HepG2 (cell line): ENCODE measurements around the gene RTN4RL2. TPM values are rescaled to one million over a fixed set of nuclear protein-coding genes. Genes with fewer than 3 reads are reported as not detected.

Experiments
- ATF6 ChIP-seq: sonication (generic); formaldehyde crosslinking; conservative IDR thresholded peaks from 2 replicates; pipeline ENCODE4 v1.4.0; 2020; ENCODE audit warnings: missing genetic modification reagents
- BORCS8-MEF2B ChIP-seq: sonication (generic); formaldehyde crosslinking; IDR thresholded peaks from 2 replicates; pipeline ENCODE4 v1.8.0; 2022; ENCODE audit warnings: mild to moderate bottlenecking, missing genetic modification reagents
- CREM ChIP-seq, 2 experiments: sonication (generic) in 1 of 2; formaldehyde crosslinking in 1 of 2; IDR thresholded peaks; 2 replicates each; pipeline versions ENCODE4 v1.4.0 to v1.6.1; 2016 to 2020; ENCODE audit warnings: antibody characterized with exemption in 1 of 2, mild to moderate bottlenecking in 1 of 2, missing genetic modification reagents in 1 of 2
- EP300 ChIP-seq, 3 experiments: sonication (generic) in 1 of 3; formaldehyde crosslinking in 1 of 3; IDR thresholded peaks; 2 replicates each; pipeline versions ENCODE4 v1.5.1 to v1.6.1; 2011 to 2020; ENCODE audit warnings: low read depth in 2 of 3, low read length in 2 of 3, borderline replicate concordance in 1 of 3, improper control_type of control experiment in 1 of 3, mild to moderate bottlenecking in 1 of 3, missing genetic modification reagents in 1 of 3, moderate library complexity in 1 of 3
- FOXA1 ChIP-seq, 2 experiments: fragments of 450-650 bp in 1 of 2; sonication (generic) in 1 of 2; formaldehyde crosslinking in 1 of 2; IDR thresholded peaks; 2 replicates each; pipeline versions ENCODE4 v1.4.0 to v1.6.1; 2016 to 2020; ENCODE audit warnings: missing genetic modification reagents in 1 of 2
- IRF1 ChIP-seq: sonication (generic); formaldehyde crosslinking; IDR thresholded peaks from 2 replicates; pipeline ENCODE4 v1.4.0; 2020; ENCODE audit warnings: low read depth, mild to moderate bottlenecking, missing genetic modification reagents
- NR1H2 ChIP-seq: sonication (generic); formaldehyde crosslinking; IDR thresholded peaks from 2 replicates; pipeline ENCODE4 v1.8.1; 2022; ENCODE audit warnings: low read depth, missing genetic modification reagents, borderline replicate concordance
- PHF8 ChIP-seq: sonication (generic); formaldehyde crosslinking; IDR thresholded peaks from 2 replicates; pipeline ENCODE4 v1.5.0; 2020; ENCODE audit warnings: missing genetic modification reagents
- RELA ChIP-seq: sonication (generic); formaldehyde crosslinking; IDR thresholded peaks from 2 replicates; pipeline ENCODE4 v1.4.0; 2020; ENCODE audit warnings: missing genetic modification reagents
- SNAPC5 ChIP-seq: sonication (generic); formaldehyde crosslinking; IDR thresholded peaks from 2 replicates; pipeline ENCODE4 v1.8.1; 2023; ENCODE audit warnings: mild to moderate bottlenecking, missing genetic modification reagents, borderline replicate concordance
- TMF1 ChIP-seq: sonication (generic); formaldehyde crosslinking; IDR thresholded peaks from 2 replicates; pipeline ENCODE4 v1.8.1; 2022; ENCODE audit warnings: low read depth, missing genetic modification reagents
- ZBTB7B ChIP-seq: sonication (generic); formaldehyde crosslinking; IDR thresholded peaks from 2 replicates; pipeline ENCODE4 v1.4.0; 2020; ENCODE audit warnings: missing genetic modification reagents
- ZNF234 ChIP-seq: sonication (generic); formaldehyde crosslinking; conservative IDR thresholded peaks from 2 replicates; pipeline ENCODE4 v1.5.1; 2020; ENCODE audit warnings: mild to moderate bottlenecking, missing genetic modification reagents
- ZNF564 ChIP-seq: sonication (generic); formaldehyde crosslinking; IDR thresholded peaks from 2 replicates; pipeline ENCODE4 v1.8.1; 2023; ENCODE audit warnings: mild to moderate bottlenecking, missing genetic modification reagents
- polyA plus RNA-seq, 8 experiments: library from polyadenylated mRNA; depleted of rRNA in 3 of 8; stranded (reverse) in 7 of 8; unstranded in 1 of 8; fragments of >200 nt; fragmentation: Illumina TruSeq in 4 of 8; extraction: Trizol in 4 of 8; gene quantifications; 2 replicates each; pipeline versions ENCODE4 v1.2.1 to v1.2.3, GENCODE V29; 2011 to 2016; ENCODE audit warnings: low read depth in 4 of 8, missing spikeins in 1 of 8, mixed read lengths in 1 of 8; ENCODE audit not compliant: insufficient read depth in 1 of 8
- total RNA-seq, 5 experiments: library from RNA; depleted of rRNA; stranded (reverse); fragments of >200 nt; fragmentation: Illumina TruSeq; extraction: Trizol; gene quantifications; 2 replicates each; pipeline ENCODE4 v1.2.3, GENCODE V29; 2016; ENCODE audit warnings: low read depth in 1 of 5
- TF ChIP-seq, protein P1 (sequence below): IDR thresholded peaks from 2 replicates; pipeline ENCODE4 v1.6.1; 2016; ENCODE audit warnings: low read depth, missing genetic modification reagents, missing compliant biosample characterization
- TF ChIP-seq, protein P2 (sequence below): sonication (generic); formaldehyde crosslinking; IDR thresholded peaks from 2 replicates; pipeline ENCODE4 v1.8.0; 2022; ENCODE audit warnings: mild to moderate bottlenecking, missing genetic modification reagents, moderate library complexity
- TF ChIP-seq, protein P3 (sequence below): IDR thresholded peaks from 2 replicates; pipeline ENCODE4 v1.6.1; 2012; ENCODE audit warnings: inconsistent platforms

RTN4RL2 gene
- total and polyA plus RNA-seq, 2 of the 13 experiments (the other 11 are each of a cell fraction or from before 2014, with no cell fraction given) = 1.3 to 4.3 TPM

DNA sequence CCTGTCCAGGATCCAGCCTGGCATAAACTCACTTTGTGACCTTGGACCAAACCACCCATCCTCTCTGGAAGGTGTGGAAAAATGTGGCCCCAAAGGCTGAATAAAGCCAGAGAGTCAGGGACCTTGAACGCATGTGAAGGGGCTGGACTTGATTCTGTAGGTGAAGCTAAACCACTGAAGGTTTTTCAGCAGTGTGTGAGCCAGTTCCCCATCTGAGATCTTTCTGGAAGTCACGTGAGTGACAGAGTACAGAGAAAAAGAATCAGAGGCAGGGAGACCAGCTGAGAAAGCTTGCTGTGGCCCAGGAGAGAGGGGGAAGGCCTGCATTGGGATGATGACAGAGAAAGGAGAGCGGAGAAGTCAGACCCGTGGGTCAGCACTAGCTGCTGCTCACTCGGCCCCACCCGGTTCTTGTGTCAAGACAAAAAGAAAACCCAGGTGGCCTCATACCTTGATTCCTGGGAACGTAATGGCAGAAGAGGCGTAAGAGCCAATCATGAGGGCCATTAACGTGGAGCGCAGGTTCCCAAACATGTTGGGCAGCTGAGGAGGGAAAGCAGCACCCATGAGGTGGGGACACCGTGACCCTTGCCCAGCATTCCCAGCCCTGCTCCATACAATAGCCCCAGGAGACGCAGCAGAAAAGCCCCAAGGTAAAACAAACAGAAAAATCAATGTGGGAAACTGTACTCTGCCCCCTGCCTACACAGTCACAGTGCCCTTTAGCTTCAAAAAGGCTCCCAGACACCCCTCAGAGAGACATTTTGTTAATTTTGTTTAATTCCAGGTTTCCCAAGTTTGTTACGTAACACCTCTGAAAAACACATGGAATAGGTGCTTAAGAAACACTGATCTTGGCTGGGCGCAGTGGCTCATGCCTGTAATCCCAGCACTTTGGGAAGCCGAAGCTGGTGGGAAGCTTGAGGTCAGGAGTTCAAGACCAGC, 37.2 kb downstream of the RTN4RL2 start (continued):
- TF ChIP-seq CREM (IDR thresholded peaks at IDR 0.05) (peak; percentile 84), CREM (CRISPR knock-in tag; IDR thresholded peaks at IDR 0.05) (no peak), ZNF234 (CRISPR knock-in tag) (no peak), EP300 (IDR thresholded peaks at IDR 0.05; ENCODE audit: low read depth in 2 of 2, low read length in 2 of 2) (peak; percentile 82 to 91), EP300 (CRISPR knock-in tag; IDR thresholded peaks at IDR 0.05; ENCODE audit: borderline replicate concordance) (peak; percentile 45; the same call in 1 of the 2 replicates), NR1H2 (CRISPR knock-in tag) (peak; percentile 69; the same call in 1 of the 2 replicates), PHF8 (CRISPR knock-in tag) (peak; percentile 21; the same call in 1 of the 2 replicates), IRF1 (CRISPR knock-in tag) (no peak), ATF6 (CRISPR knock-in tag) (0 out of 2 replicates have a peak, but pooled peaks have one; percentile 24), TMF1 (CRISPR knock-in tag) (0 out of 2 replicates have a peak, but pooled peaks have one; percentile 25), FOXA1 (IDR thresholded peaks at IDR 0.05) (no peak), FOXA1 (CRISPR knock-in tag; IDR thresholded peaks at IDR 0.05) (peak; percentile 54), ZBTB7B (CRISPR knock-in tag) (peak; percentile 82), RELA (CRISPR knock-in tag) (no peak), SNAPC5 (CRISPR knock-in tag) (no peak), BORCS8-MEF2B (CRISPR knock-in tag) (0 out of 2 replicates have a peak, but pooled peaks have one; percentile 29), ZNF564 (CRISPR knock-in tag) (no peak)
- TF ChIP-seq, protein P1, sequence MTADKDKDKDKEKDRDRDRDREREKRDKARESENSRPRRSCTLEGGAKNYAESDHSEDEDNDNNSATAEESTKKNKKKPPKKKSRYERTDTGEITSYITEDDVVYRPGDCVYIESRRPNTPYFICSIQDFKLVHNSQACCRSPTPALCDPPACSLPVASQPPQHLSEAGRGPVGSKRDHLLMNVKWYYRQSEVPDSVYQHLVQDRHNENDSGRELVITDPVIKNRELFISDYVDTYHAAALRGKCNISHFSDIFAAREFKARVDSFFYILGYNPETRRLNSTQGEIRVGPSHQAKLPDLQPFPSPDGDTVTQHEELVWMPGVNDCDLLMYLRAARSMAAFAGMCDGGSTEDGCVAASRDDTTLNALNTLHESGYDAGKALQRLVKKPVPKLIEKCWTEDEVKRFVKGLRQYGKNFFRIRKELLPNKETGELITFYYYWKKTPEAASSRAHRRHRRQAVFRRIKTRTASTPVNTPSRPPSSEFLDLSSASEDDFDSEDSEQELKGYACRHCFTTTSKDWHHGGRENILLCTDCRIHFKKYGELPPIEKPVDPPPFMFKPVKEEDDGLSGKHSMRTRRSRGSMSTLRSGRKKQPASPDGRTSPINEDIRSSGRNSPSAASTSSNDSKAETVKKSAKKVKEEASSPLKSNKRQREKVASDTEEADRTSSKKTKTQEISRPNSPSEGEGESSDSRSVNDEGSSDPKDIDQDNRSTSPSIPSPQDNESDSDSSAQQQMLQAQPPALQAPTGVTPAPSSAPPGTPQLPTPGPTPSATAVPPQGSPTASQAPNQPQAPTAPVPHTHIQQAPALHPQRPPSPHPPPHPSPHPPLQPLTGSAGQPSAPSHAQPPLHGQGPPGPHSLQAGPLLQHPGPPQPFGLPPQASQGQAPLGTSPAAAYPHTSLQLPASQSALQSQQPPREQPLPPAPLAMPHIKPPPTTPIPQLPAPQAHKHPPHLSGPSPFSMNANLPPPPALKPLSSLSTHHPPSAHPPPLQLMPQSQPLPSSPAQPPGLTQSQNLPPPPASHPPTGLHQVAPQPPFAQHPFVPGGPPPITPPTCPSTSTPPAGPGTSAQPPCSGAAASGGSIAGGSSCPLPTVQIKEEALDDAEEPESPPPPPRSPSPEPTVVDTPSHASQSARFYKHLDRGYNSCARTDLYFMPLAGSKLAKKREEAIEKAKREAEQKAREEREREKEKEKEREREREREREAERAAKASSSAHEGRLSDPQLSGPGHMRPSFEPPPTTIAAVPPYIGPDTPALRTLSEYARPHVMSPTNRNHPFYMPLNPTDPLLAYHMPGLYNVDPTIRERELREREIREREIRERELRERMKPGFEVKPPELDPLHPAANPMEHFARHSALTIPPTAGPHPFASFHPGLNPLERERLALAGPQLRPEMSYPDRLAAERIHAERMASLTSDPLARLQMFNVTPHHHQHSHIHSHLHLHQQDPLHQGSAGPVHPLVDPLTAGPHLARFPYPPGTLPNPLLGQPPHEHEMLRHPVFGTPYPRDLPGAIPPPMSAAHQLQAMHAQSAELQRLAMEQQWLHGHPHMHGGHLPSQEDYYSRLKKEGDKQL = 0 out of 2 replicates have a peak, but pooled peaks have one; percentile 42
- TF ChIP-seq, protein P2, sequence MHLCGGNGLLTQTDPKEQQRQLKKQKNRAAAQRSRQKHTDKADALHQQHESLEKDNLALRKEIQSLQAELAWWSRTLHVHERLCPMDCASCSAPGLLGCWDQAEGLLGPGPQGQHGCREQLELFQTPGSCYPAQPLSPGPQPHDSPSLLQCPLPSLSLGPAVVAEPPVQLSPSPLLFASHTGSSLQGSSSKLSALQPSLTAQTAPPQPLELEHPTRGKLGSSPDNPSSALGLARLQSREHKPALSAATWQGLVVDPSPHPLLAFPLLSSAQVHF (CRISPR knock-in tag) = no peak
- TF ChIP-seq, protein P3, sequence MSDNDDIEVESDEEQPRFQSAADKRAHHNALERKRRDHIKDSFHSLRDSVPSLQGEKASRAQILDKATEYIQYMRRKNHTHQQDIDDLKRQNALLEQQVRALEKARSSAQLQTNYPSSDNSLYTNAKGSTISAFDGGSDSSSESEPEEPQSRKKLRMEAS = peak; percentile 60
